H9 (cell line): ENCODE measurements around the gene TMEM221. TPM values are rescaled to one million over a fixed set of nuclear protein-coding genes. Genes with fewer than 3 reads are reported as not detected.

Source experiments
- DNase-seq: peaks from one replicate; pipeline ENCODE4 v3.0.0-alpha.2; 2017
- H2AFZ ChIP-seq: one replicate; pipeline ENCODE4 v1.6.1; 2013; ENCODE audit warnings: mild to moderate bottlenecking, low read length, control low read depth, moderate library complexity
- H2AK5ac ChIP-seq: 2 replicates; pipeline ENCODE4 v1.6.1; 2013; ENCODE audit warnings: low read length, control low read depth, mixed read lengths; ENCODE audit not compliant: insufficient read length
- H2BK120ac ChIP-seq: one replicate; pipeline ENCODE4 v1.6.1; 2013; ENCODE audit warnings: low read depth, mild to moderate bottlenecking, low read length, control low read depth, inconsistent platforms; ENCODE audit not compliant: poor library complexity, severe bottlenecking
- H2BK12ac ChIP-seq: 2 replicates; pipeline ENCODE4 v1.6.1; 2013; ENCODE audit warnings: low read length, control low read depth, mixed read lengths, low read depth; ENCODE audit not compliant: insufficient read length
- H2BK15ac ChIP-seq: 2 replicates; pipeline ENCODE4 v1.6.1; 2013; ENCODE audit warnings: low read depth, low read length, control low read depth
- H2BK20ac ChIP-seq: one replicate; pipeline ENCODE4 v1.6.1; 2013; ENCODE audit warnings: low read depth, mild to moderate bottlenecking, low read length, control low read depth, inconsistent platforms; ENCODE audit not compliant: poor library complexity, severe bottlenecking
- H2BK5ac ChIP-seq: 2 replicates; pipeline ENCODE4 v1.6.1; 2013; ENCODE audit warnings: low read length, control low read depth, mixed read lengths; ENCODE audit not compliant: insufficient read length
- H3K14ac ChIP-seq: 2 replicates; pipeline ENCODE4 v1.6.1; 2013; ENCODE audit warnings: low read length, control low read depth; ENCODE audit not compliant: insufficient read depth
- H3K18ac ChIP-seq: 2 replicates; pipeline ENCODE4 v1.6.1; 2013; ENCODE audit warnings: low read depth, mild to moderate bottlenecking, mixed read lengths, low read length, control low read depth; ENCODE audit not compliant: insufficient read length
- H3K23ac ChIP-seq: 2 replicates; pipeline ENCODE4 v1.6.1; 2013; ENCODE audit warnings: low read length, control low read depth, mixed read lengths, low read depth; ENCODE audit not compliant: insufficient read length
- H3K23me2 ChIP-seq: 2 replicates; pipeline ENCODE4 v1.6.1; 2013; ENCODE audit warnings: low read depth, mild to moderate bottlenecking, mixed read lengths, low read length, control low read depth; ENCODE audit not compliant: insufficient read length, poor library complexity, severe bottlenecking
- H3K27ac ChIP-seq: 2 replicates; pipeline ENCODE4 v1.5.1; 2013; ENCODE audit warnings: low read length, control low read depth, mixed read lengths, low read depth; ENCODE audit not compliant: insufficient read length
- H3K27me3 ChIP-seq: 2 replicates; pipeline ENCODE4 v1.6.1; 2013; ENCODE audit warnings: low read length, control low read depth, inconsistent platforms; ENCODE audit not compliant: insufficient read depth
- H3K4ac ChIP-seq: 2 replicates; pipeline ENCODE4 v1.6.1; 2013; ENCODE audit warnings: low read depth, mild to moderate bottlenecking, control low read depth, inconsistent platforms, low read length, moderate library complexity
- H3K4me1 ChIP-seq: 2 replicates; pipeline ENCODE4 v1.6.1; 2013; ENCODE audit warnings: low read length, control low read depth, inconsistent platforms; ENCODE audit not compliant: insufficient read depth
- H3K4me2 ChIP-seq: 2 replicates; pipeline ENCODE4 v1.6.1; 2013; ENCODE audit warnings: low read length, control low read depth, mixed read lengths; ENCODE audit not compliant: insufficient read length, insufficient read depth
- H3K56ac ChIP-seq: 2 replicates; pipeline ENCODE4 v1.6.1; 2013; ENCODE audit warnings: low read depth, mild to moderate bottlenecking, mixed read lengths, low read length, control low read depth; ENCODE audit not compliant: insufficient read length
- H3K79me1 ChIP-seq: 2 replicates; pipeline ENCODE4 v1.6.1; 2013; ENCODE audit warnings: low read depth, mild to moderate bottlenecking, moderate library complexity, low read length, control low read depth, inconsistent platforms; ENCODE audit not compliant: insufficient read depth, poor library complexity, severe bottlenecking
- H3K79me2 ChIP-seq: 2 replicates; pipeline ENCODE4 v1.6.1; 2013; ENCODE audit warnings: low read length, control low read depth, inconsistent platforms; ENCODE audit not compliant: insufficient read depth
- H3K9ac ChIP-seq: 2 replicates; pipeline ENCODE4 v1.6.1; 2013; ENCODE audit warnings: low read length, control low read depth, mixed read lengths; ENCODE audit not compliant: insufficient read length; ENCODE audit errors: extremely low read depth
- H3K9me3 ChIP-seq: one replicate; pipeline ENCODE4 v1.6.1; 2013; ENCODE audit warnings: low read depth, low read length, inconsistent platforms; ENCODE audit not compliant: control insufficient read depth
- H3T11ph ChIP-seq: one replicate; pipeline ENCODE4 v1.6.1; 2013; ENCODE audit warnings: mild to moderate bottlenecking, low read length, control low read depth, inconsistent platforms
- H4K20me1 ChIP-seq: one replicate; pipeline ENCODE4 v1.6.1; 2013; ENCODE audit not compliant: control insufficient read depth, insufficient read length, insufficient read depth
- H4K5ac ChIP-seq: 2 replicates; pipeline ENCODE4 v1.6.1; 2013; ENCODE audit warnings: low read depth, mild to moderate bottlenecking, mixed read lengths, low read length, control low read depth; ENCODE audit not compliant: insufficient read length
- H4K8ac ChIP-seq: replicated peaks from 2 replicates; pipeline ENCODE4 v1.6.1; 2013; ENCODE audit warnings: low read length, control low read depth, mixed read lengths, low read depth; ENCODE audit not compliant: insufficient read length
- H4K91ac ChIP-seq: 2 replicates; pipeline ENCODE4 v1.6.1; 2013; ENCODE audit warnings: low read depth, mild to moderate bottlenecking, moderate library complexity, mixed read lengths, low read length, control low read depth; ENCODE audit not compliant: insufficient read length
- H3K27ac Mint-ChIP-seq, 3 experiments: 2 replicates in 2 of 3; 3 replicates in 1 of 3; pipeline ENCODE4 v1.8.0; 2020 to 2021; ENCODE audit warnings: mixed read lengths in 3 of 3, mild to moderate bottlenecking in 1 of 3, moderate library complexity in 1 of 3
- H3K27me3 Mint-ChIP-seq: 2 replicates; pipeline ENCODE4 v1.8.0; 2021; ENCODE audit warnings: low read depth, mild to moderate bottlenecking, moderate library complexity, mixed read lengths
- H3K36me3 Mint-ChIP-seq, 3 experiments: 2 replicates in 2 of 3; 3 replicates in 1 of 3; pipeline ENCODE4 v1.8.0; 2020 to 2021; ENCODE audit warnings: low read depth in 3 of 3, mixed read lengths in 3 of 3; ENCODE audit not compliant: insufficient read depth in 1 of 3
- H3K4me1 Mint-ChIP-seq, 2 experiments: 2 replicates each; pipeline ENCODE4 v1.8.0; 2020; ENCODE audit warnings: mixed read lengths in 2 of 2
- H3K4me3 Mint-ChIP-seq, 2 experiments: 2 replicates in 1 of 2; 3 replicates in 1 of 2; pipeline ENCODE4 v1.8.0; 2020 to 2021; ENCODE audit warnings: mild to moderate bottlenecking in 2 of 2, mixed read lengths in 2 of 2, moderate library complexity in 1 of 2
- H3K9me3 Mint-ChIP-seq, 2 experiments: 2 replicates in 1 of 2; 3 replicates in 1 of 2; pipeline ENCODE4 v1.8.0; 2020; ENCODE audit warnings: mild to moderate bottlenecking in 2 of 2, mixed read lengths in 2 of 2, moderate library complexity in 1 of 2
- CTCF ChIP-seq: fragments of 200-600 bp; sonication (generic); conservative IDR thresholded peaks from 3 replicates; pipeline ENCODE4 v1.8.0; 2021; ENCODE audit warnings: antibody characterized with exemption, mild to moderate bottlenecking
- WGBS: extraction: QIAGEN DNeasy Blood & Tissue Kit; methylation state at CpG from one replicate; pipeline ENCODE4 v1.1.7; 2013; ENCODE audit warnings: missing lambda C conversion rate, low lambda C conversion rate, mixed read lengths; ENCODE audit not compliant: insufficient read length; ENCODE audit errors: extremely low coverage; 5-methylcytosine and 5-hydroxymethylcytosine counted together
- total RNA-seq: library from RNA; stranded (reverse); gene quantifications from 2 replicates; pipeline ENCODE4 v1.2.1, GENCODE V29; 2021

The TMEM221 gene
- total RNA-seq, 1 experiment from 2014 or later: 1.4 TPM

GRCh38 chr19:17393914-17394313 is 54.6 kb downstream of the TMEM221 start, which contains the start of gene CCDC194:
Gene CCDC194 (minus strand): TSS chr19:17394196. CDS start chr19:17394158, 38 bp downstream.
- WGBS: no CpG with 5 or more reads among the region's 41 CpGs
- Mint-ChIP-seq H3K27me3 (peaks cover 15% of the 10 kb centered on the region), H3K27ac (no peak within 1 kb of the TSS), H3K4me3 (peak within 1 kb of the TSS in 1 of 2 experiments; percentile 58; a peak in 2 of 5 replicates), H3K4me1 (peaks cover 12 to 14% of the 10 kb centered on the region in 2 experiments), H3K9me3 (peaks cover 7 to 8% of the 10 kb centered on the region in 2 experiments), H3K36me3 (peaks cover 3 to 15% (median 5%) of the 10 kb centered on the region in 3 experiments; a peak in 6 of 7 replicates)
- H3K9me3 ChIP-seq: no peaks in the 10 kb centered on the region
- no peak within 1 kb of the TSS for H2BK20ac ChIP-seq
- no peak within 1 kb of the TSS for H3K4ac ChIP-seq
- no peak within 1 kb of the TSS for H3T11ph ChIP-seq
- H3K9ac ChIP-seq: no peak within 1 kb of the TSS
- H3K23ac ChIP-seq: no peak within 1 kb of the TSS
- H3K27me3 ChIP-seq: no peaks in the 10 kb centered on the region
- H4K91ac ChIP-seq: no peak within 1 kb of the TSS
- no peak within 1 kb of the TSS for H2BK120ac ChIP-seq
- no peak for TF ChIP-seq CTCF
- H3K27ac ChIP-seq: no peak within 1 kb of the TSS
- no peak for DNase-seq
- H3K23me2 ChIP-seq: peaks cover 14% of the 10 kb centered on the region
- H2BK15ac ChIP-seq: no peak within 1 kb of the TSS
- no peak within 1 kb of the TSS for H2BK5ac ChIP-seq
- H3K79me2 ChIP-seq: no peaks in the 10 kb centered on the region
- H3K4me1 ChIP-seq: no peaks in the 10 kb centered on the region
- no peaks in the 10 kb centered on the region for H3K79me1 ChIP-seq
- no peak within 1 kb of the TSS for H3K56ac ChIP-seq
- H3K18ac ChIP-seq: no peak within 1 kb of the TSS
- H4K20me1 ChIP-seq: no peaks in the 10 kb centered on the region
- H3K4me2 ChIP-seq: no peak within 1 kb of the TSS
- H2BK12ac ChIP-seq: no peak within 1 kb of the TSS
- H4K8ac ChIP-seq: no peak within 1 kb of the TSS
- H2AK5ac ChIP-seq: no peak within 1 kb of the TSS
- H2AFZ ChIP-seq: no peak within 1 kb of the TSS
- no peak within 1 kb of the TSS for H3K14ac ChIP-seq
- H4K5ac ChIP-seq: no peak within 1 kb of the TSS
